Measurements from ENCODE around the gene GTF2A1. TPM values are rescaled to one million over a fixed set of nuclear protein-coding genes. Genes with fewer than 3 reads are reported as not detected.

The GTF2A1 gene
- total RNA-seq, 4 donors from 2014 or later: 20.4 to 38.3 (median 33.2) TPM

- intact Hi-C loops (cut with DNase I; ENCODE audit: low total_unique reads): loop anchor here (10.0 kb wide), 1 partner anchor 134 kb away; no protein-coding TSS in a partner anchor
- peaks cover 0 to 3% of the 10 kb centered on the region in 2 donors for H3K4me1 ChIP-seq
- no peak for ATAC-seq
These were observed 72.1 kb downstream of the GTF2A1 start for GRCh38 chr14:81148635-81149034.

GRCh38 chr14:81147140-81147897, 73.4 kb downstream of the GTF2A1 start:
- Histone ChIP-seq H3K4me3 (no peak overlapping the region), H3K4me1 (peaks cover 0 to 3% of the 10 kb centered on the region in 2 donors), H3K36me3 (no peaks in the 10 kb centered on the region), H3K9me3 (no peaks in the 10 kb centered on the region), H3K27ac (no peak overlapping the region), H3K27me3 (no peaks in the 10 kb centered on the region)
- TF ChIP-seq CTCF (IDR thresholded peaks at IDR 0.05 in 4 of 5, conservative IDR thresholded peaks at IDR 0.05 in 1 of 5): no peak
- TF ChIP-seq POLR2A (IDR thresholded peaks at IDR 0.05): no peak
- no peak for DNase-seq
- intact Hi-C loops (cut with DNase I; ENCODE audit: low total_unique reads) (loop anchor here (10.0 kb wide), 1 partner anchor 133 kb away; no protein-coding TSS in a partner anchor), in situ Hi-C loops (cut with MboI; ENCODE audit: low sequenced_read_pairs in 4 of 4) (no loop called here)
- ATAC-seq: no peak

More at GRCh38 chr14:81148635-81149034, 72.1 kb downstream of the GTF2A1 start:
- no peaks in the 10 kb centered on the region for H3K36me3 ChIP-seq
- DNase-seq: no peak
- no peak overlapping the region for H3K4me3 ChIP-seq
- H3K27ac ChIP-seq: no peak overlapping the region
- in situ Hi-C loops (cut with MboI; ENCODE audit: low sequenced_read_pairs in 4 of 4): no loop called here
- H3K9me3 ChIP-seq: no peaks in the 10 kb centered on the region
- H3K27me3 ChIP-seq: no peaks in the 10 kb centered on the region
- TF ChIP-seq POLR2A (IDR thresholded peaks at IDR 0.05) (no peak), CTCF (IDR thresholded peaks at IDR 0.05 in 4 of 5, conservative IDR thresholded peaks at IDR 0.05 in 1 of 5) (no peak)

GRCh38 chr14:81144824-81145603, 75.7 kb downstream of the GTF2A1 start:
- in situ Hi-C loops (cut with MboI; ENCODE audit: low sequenced_read_pairs in 4 of 4): no loop called here
- no peak overlapping the region for H3K4me3 ChIP-seq
- no peak for DNase-seq
- no peaks in the 10 kb centered on the region for H3K36me3 ChIP-seq
- TF ChIP-seq CTCF (IDR thresholded peaks at IDR 0.05 in 4 of 5, conservative IDR thresholded peaks at IDR 0.05 in 1 of 5) (no peak), POLR2A (IDR thresholded peaks at IDR 0.05) (no peak)
- no peak for ATAC-seq
- intact Hi-C loops (cut with DNase I; ENCODE audit: low total_unique reads): loop anchor here (10.0 kb wide), 1 partner anchor 130 kb away; no protein-coding TSS in a partner anchor
- H3K4me1 ChIP-seq: peaks cover 0 to 3% of the 10 kb centered on the region in 2 donors
- no peaks in the 10 kb centered on the region for H3K27me3 ChIP-seq
- H3K9me3 ChIP-seq: no peaks in the 10 kb centered on the region
- H3K27ac ChIP-seq: no peak overlapping the region

GRCh38 chr14:81143793-81144192, 77.0 kb downstream of the GTF2A1 start:
- in situ Hi-C loops (cut with MboI; ENCODE audit: low sequenced_read_pairs in 4 of 4) (no loop called here), intact Hi-C loops (cut with DNase I; ENCODE audit: low total_unique reads) (loop anchor here (10.0 kb wide), 1 partner anchor 129 kb away; no protein-coding TSS in a partner anchor)
- no peaks in the 10 kb centered on the region for H3K9me3 ChIP-seq
- H3K4me3 ChIP-seq: no peak overlapping the region
- H3K4me1 ChIP-seq: peaks cover 0 to 3% of the 10 kb centered on the region in 2 donors
- no peak overlapping the region for H3K27ac ChIP-seq
- no peak for TF ChIP-seq POLR2A (IDR thresholded peaks at IDR 0.05)
- TF ChIP-seq CTCF (IDR thresholded peaks at IDR 0.05 in 4 of 5, conservative IDR thresholded peaks at IDR 0.05 in 1 of 5): no peak
- no peak for ATAC-seq
- no peaks in the 10 kb centered on the region for H3K36me3 ChIP-seq
- DNase-seq: no peak
- no peaks in the 10 kb centered on the region for H3K27me3 ChIP-seq
